Measurements from ENCODE around the gene PAN3.

The PAN3 gene

DNA sequence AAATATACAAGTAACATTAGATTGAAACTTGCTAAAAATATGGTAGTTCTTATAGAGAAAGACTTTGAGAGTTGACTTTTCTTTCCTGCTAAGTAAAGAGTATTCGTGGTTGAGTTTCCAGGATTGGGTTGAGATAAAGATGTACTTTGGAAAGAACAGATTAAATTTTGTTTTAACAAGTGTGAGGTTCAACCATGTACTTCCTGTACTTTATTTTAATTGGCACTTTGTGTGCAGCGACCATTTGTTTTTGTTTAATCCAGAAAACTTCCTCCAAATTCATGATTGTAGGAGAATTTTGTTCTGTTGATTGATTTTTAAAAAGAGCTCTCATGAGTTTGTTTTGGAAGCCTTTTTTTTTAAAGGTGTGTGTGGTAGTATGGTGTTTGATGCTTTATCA, 46.9 kb downstream of the PAN3 start:
- DNase-seq, result peak; percentile 9
- in situ Hi-C loops (cut with MboI; ENCODE audit: low pct_unique_long_range_greater_than_20kb, low sequenced_read_pairs), result no loop called here

GRCh38 chr13:28199089-28199488, 60.7 kb downstream of the PAN3 start:
- no peak for DNase-seq
- in situ Hi-C loops (cut with MboI; ENCODE audit: low pct_unique_long_range_greater_than_20kb, low sequenced_read_pairs), result no loop called here

- in situ Hi-C loops (cut with MboI; ENCODE audit: low pct_unique_long_range_greater_than_20kb, low sequenced_read_pairs), result no loop called here
These were observed 65.7 kb downstream of the PAN3 start for GRCh38 chr13:28204043-28204442.

DNA sequence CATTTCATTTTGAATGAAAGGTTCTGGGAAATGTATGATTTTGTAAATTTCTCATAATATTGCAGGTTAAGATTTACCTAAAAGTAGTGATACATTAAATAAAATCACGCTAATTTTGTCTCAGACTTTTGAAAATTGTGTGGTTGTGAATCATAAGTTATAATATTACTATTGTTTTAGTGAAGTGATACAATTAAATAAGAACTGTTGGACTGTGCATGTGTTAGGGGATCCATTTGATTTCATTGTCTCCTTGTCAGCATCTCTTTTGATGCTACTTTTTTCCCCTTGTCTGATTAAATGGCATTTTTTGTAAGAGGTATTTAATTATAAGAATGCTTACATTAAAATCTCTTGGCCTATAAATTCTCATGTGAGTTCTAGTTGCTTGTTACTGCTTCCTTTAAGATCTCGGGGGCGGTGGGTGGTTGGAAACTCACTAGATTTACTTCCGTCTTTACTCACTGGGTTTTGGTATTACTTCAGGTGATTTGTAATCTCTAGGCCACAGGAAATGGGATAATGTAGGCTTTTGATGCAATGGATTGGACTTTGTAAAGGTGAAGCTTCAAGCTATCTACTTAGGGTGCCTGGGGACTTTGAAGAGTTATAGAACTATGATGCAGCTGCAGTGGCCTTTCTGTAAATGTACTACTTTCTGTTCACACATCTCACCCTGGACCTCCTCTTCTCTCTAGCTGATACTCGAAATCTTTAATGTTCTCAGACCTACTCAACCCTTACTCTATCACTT, 66.5 kb downstream of the PAN3 start:
- DNase-seq, result no peak
- in situ Hi-C loops (cut with MboI; ENCODE audit: low pct_unique_long_range_greater_than_20kb, low sequenced_read_pairs), result no loop called here

More at GRCh38 chr13:28204043-28204442, 65.7 kb downstream of the PAN3 start:
- DNase-seq, result no peak

DNA sequence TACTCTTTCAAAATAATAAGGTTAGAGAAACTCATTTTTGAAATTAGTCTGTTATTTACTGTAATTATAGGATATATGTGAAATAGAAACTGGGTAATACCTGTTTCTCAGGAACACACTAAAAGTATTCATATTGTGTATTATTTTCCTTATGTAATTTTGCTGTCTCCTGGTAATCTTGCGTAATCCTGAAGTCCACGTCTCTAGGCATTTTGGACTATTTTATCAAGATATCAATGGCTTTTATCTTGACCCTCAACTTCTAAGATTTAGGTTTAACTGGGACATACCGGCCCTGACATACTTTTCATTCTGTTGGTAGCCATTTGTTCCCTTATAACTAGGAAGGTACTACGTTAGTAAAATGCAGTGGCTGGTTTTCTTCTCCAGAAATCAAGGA, 80.3 kb downstream of the PAN3 start:
- no peak for DNase-seq
- in situ Hi-C loops (cut with MboI; ENCODE audit: low pct_unique_long_range_greater_than_20kb, low sequenced_read_pairs), result no loop called here

DNA sequence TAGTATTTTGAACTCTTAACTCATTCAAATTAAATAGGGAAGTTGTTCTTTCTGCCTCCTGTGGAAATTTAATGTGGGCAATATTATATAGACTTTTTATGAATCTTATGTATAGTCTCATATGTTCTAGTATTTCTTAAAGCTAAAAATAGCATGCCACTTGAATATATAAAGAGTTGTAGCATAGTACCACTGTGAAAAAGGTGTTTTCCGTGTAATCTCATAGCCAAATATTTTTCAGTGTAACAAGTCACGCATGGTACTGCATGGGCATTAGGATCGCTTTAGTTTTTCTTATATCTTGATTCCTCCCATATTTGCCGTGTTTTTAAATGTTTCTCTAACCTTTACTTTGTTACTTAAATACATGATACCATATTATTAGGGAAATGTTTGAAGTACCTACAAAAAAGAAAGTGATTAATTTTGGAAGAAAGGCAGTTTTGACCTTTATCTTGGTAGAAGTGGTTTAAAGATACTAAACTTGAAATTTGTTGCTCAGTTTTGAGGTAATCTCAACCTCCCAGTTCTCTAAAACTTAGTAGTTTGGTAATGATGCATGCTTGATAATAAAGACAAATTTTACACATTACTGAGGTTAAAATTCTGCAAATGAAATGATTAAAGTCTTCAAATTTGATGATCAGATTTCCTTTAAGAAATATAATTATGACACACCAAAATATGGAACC, 81.2 kb downstream of the PAN3 start:
- in situ Hi-C loops (cut with MboI; ENCODE audit: low pct_unique_long_range_greater_than_20kb, low sequenced_read_pairs), result no loop called here
- no peak for DNase-seq

- in situ Hi-C loops (cut with MboI; ENCODE audit: low pct_unique_long_range_greater_than_20kb, low sequenced_read_pairs), result no loop called here
- DNase-seq, result no peak
These were observed 81.8 kb downstream of the PAN3 start for GRCh38 chr13:28220166-28220565.

DNA sequence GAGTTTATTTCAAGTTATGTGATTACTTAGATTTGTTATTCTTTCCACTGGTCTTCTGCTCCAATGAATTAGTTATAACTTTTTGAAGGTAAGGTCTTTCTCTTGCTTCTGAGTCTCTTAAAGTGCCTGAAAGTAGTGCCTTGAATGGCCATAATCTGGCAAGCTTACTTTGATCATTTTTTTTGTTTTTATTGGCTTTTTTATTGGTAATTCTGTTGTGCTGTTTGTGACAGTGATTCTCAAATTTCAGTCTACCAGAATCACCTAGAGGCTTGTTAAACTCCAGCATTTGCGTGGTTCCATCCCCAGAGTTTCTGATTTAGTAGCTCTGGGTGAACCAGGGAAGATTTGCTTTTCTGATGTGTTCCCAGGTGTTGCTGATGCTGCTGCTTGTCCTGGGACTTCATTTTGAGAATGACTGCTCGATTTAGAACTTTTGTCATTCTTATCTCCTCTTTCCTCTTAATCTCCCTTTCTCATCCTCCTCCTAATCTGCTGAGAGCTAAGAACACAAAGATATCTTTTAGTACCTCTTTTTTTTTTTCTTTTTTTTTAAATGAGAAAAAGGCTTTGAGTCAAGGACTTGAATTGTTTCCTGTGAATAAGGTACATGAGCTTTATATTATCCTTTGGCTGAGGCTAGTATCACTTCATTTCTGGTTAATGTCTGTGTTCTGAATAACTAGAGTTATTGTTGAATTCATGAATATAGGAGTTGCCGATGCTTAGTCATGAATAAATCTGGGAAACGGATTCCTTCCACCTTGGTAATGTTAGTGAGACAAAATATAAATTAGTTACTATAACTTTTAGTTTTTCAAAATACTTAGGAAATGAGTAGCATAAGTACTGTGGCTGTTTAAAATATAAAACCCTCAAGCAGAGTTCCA, 91.4 kb downstream of the PAN3 start:
- in situ Hi-C loops (cut with MboI; ENCODE audit: low pct_unique_long_range_greater_than_20kb, low sequenced_read_pairs), result no loop called here
- no peak for DNase-seq

GRCh38 chr13:28231642-28232041, 93.3 kb downstream of the PAN3 start:
- no peak for DNase-seq
- in situ Hi-C loops (cut with MboI; ENCODE audit: low pct_unique_long_range_greater_than_20kb, low sequenced_read_pairs), result no loop called here

- in situ Hi-C loops (cut with MboI; ENCODE audit: low pct_unique_long_range_greater_than_20kb, low sequenced_read_pairs), result no loop called here
- DNase-seq, result no peak
These were observed 99.6 kb downstream of the PAN3 start for GRCh38 chr13:28237944-28238343.

GRCh38 chr13:28239374-28239773, 101.0 kb downstream of the PAN3 start:
- DNase-seq, result no peak
- in situ Hi-C loops (cut with MboI; ENCODE audit: low pct_unique_long_range_greater_than_20kb, low sequenced_read_pairs), result no loop called here

DNA sequence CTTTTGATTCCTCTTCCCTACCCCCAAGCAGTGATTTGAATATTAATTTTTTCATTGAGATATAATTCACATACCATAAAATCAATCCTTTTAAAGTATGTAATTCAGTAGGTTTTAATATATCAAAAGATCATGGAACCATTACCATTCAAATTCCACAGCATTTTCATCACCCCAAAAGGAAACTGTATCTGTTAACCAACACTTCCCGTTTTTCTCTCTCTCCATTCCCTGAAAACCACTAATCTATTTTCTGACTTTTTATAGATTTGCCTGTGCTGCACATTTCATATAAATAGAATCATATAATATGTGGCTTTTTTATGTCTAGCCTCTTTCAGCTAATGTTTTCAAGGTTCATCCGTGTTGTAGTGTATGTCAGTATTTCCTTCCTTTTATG, 107.1 kb downstream of the PAN3 start:
- DNase-seq, result peak; percentile 61
- in situ Hi-C loops (cut with MboI; ENCODE audit: low pct_unique_long_range_greater_than_20kb, low sequenced_read_pairs), result no loop called here

DNA sequence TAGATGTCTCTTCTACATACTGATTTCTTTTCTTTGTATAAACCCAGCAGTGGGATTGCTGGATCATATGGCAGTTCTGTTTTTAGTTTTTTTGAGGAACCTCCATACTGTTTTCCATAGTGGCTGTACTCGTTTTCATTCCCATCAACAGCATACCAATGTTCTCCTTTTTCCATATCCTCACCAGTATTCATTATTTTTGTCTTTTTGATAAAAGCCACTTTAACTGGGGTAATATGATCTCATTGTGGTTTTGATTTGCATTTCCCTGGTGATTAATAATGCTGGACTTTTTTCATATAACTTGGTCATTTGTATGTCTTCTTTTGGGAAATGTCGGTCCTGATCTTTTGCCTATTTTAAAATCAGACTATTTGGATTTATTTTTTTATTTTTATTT, 108.5 kb downstream of the PAN3 start:
- in situ Hi-C loops (cut with MboI; ENCODE audit: low pct_unique_long_range_greater_than_20kb, low sequenced_read_pairs), result no loop called here
- DNase-seq, result no peak

- in situ Hi-C loops (cut with MboI; ENCODE audit: low pct_unique_long_range_greater_than_20kb, low sequenced_read_pairs), result no loop called here
- DNase-seq, result no peak
These were observed 109.7 kb downstream of the PAN3 start for GRCh38 chr13:28248080-28248479.

GRCh38 chr13:28250542-28250941, 112.2 kb downstream of the PAN3 start:
- no peak for DNase-seq
- in situ Hi-C loops (cut with MboI; ENCODE audit: low pct_unique_long_range_greater_than_20kb, low sequenced_read_pairs), result no loop called here

DNA sequence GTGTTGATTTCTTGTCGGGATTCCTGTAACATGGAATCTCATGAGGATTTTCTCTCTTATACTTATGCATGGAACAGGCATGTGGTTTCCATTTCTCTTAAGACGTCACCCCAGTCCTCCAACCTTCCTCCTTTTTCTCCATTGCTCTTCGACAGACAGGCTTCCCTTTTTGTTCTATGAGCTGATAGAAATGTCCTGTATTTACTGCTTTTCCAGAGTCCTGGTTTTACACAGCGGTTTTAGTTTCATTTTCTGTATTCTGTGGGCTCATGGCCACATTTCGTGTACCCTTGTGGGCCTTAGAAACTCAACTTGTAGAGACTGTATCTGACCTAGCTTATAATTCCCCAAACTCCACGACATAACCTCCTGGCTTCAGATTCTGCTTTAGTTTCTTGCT, 113.1 kb downstream of the PAN3 start:
- in situ Hi-C loops (cut with MboI; ENCODE audit: low pct_unique_long_range_greater_than_20kb, low sequenced_read_pairs), result no loop called here
- peak; percentile 38 for DNase-seq

GRCh38 chr13:28252547-28252946, 114.2 kb downstream of the PAN3 start:
- in situ Hi-C loops (cut with MboI; ENCODE audit: low pct_unique_long_range_greater_than_20kb, low sequenced_read_pairs), result no loop called here
- DNase-seq, result no peak

DNA sequence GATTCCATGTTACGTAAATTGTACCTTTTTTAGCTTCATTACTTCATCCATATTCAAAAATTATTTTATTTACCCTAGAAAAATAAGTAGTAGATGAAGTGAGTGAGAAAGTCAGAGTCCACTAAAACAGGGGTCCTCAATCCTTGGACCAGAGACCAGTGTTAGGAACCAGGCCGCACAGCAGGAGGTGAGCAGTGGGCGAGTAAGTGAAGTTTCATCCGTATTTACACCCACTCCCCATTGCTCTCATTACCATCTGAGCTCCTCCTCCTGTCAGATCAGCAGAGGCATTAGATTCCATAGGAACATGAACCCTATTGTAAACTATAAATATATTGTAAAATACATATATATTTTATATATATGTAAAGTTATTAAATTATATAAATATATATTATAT, 119.0 kb downstream of the PAN3 start:
- DNase-seq, result no peak
- in situ Hi-C loops (cut with MboI; ENCODE audit: low pct_unique_long_range_greater_than_20kb, low sequenced_read_pairs), result no loop called here

DNA sequence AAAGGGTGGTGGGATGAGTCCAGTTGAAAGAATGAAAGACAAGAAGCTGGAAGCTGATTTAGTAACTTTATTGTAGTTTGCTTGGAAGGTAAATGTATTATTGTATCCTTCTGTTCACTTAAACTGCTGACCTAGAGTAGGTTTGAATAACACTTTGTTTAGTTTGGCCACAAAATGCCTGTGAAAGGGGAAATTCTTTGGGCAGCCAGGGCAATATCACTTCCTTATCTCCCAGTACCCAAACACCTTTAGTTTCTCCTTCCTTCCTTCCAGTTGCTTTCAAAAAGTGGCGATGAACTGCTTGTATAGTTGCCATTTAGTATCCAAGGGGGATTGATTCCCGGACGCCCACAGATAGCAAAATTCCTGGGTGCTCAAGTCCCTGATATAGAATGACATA, 120.1 kb downstream of the PAN3 start:
- peak; percentile 51 for DNase-seq
- in situ Hi-C loops (cut with MboI; ENCODE audit: low pct_unique_long_range_greater_than_20kb, low sequenced_read_pairs), result no loop called here

DNA sequence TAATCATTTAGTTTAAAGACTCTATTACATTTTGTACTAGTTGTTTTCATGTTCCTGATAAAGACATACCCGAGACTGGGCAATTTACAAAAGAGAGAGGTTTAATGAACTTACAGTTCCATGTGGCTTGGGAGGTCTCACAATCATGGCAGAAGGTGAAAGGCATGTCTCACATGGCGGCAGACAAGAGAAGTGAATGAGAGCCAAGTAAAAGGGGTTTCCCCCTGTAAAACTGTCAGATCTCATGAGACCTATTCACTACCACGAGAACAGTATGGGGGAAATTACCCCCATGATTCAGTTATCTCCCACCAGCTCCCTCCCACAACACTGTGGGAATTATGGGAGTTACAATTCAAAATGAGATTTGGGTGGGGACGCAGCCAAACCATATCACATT, 129.2 kb downstream of the PAN3 start:
- in situ Hi-C loops (cut with MboI; ENCODE audit: low pct_unique_long_range_greater_than_20kb, low sequenced_read_pairs), result no loop called here
- no peak for DNase-seq

All from KBM-7 (cell line).